Effector memory CD4-positive, alpha-beta T cell (primary cell): Measurements from ENCODE around the gene SBF2.

Source experiments
- DNase-seq, 3 donors: peaks; one replicate each; pipeline ENCODE4 v3.0.0-alpha.2; 2020
- H3K27ac ChIP-seq: 2 replicates; pipeline ENCODE4 v1.7.0; 2013; ENCODE audit warnings: mild to moderate bottlenecking, low read length, moderate library complexity; ENCODE audit not compliant: insufficient read depth, poor library complexity, severe bottlenecking
- H3K27me3 ChIP-seq: replicated peaks from 2 replicates; pipeline ENCODE4 v1.7.0; 2013; ENCODE audit warnings: mild to moderate bottlenecking, low read length; ENCODE audit not compliant: insufficient read depth, control insufficient read depth, poor library complexity, severe bottlenecking
- H3K36me3 ChIP-seq: 2 replicates; pipeline ENCODE4 v1.7.0; 2013; ENCODE audit warnings: mild to moderate bottlenecking, low read length, moderate library complexity; ENCODE audit not compliant: control insufficient read depth, insufficient read depth
- H3K4me1 ChIP-seq: 2 replicates; pipeline ENCODE4 v1.7.0; 2013; ENCODE audit warnings: low read length, mild to moderate bottlenecking; ENCODE audit not compliant: control insufficient read depth, insufficient read depth, poor library complexity, severe bottlenecking
- H3K4me3 ChIP-seq: 2 replicates; pipeline ENCODE4 v1.7.0; 2013; ENCODE audit warnings: low read length, low read depth, mild to moderate bottlenecking; ENCODE audit not compliant: insufficient read depth, poor library complexity, severe bottlenecking
- H3K9me3 ChIP-seq: 2 replicates; pipeline ENCODE4 v1.7.0; 2013; ENCODE audit warnings: mild to moderate bottlenecking, low read length, moderate library complexity; ENCODE audit not compliant: control insufficient read depth

SBF2 gene

DNA sequence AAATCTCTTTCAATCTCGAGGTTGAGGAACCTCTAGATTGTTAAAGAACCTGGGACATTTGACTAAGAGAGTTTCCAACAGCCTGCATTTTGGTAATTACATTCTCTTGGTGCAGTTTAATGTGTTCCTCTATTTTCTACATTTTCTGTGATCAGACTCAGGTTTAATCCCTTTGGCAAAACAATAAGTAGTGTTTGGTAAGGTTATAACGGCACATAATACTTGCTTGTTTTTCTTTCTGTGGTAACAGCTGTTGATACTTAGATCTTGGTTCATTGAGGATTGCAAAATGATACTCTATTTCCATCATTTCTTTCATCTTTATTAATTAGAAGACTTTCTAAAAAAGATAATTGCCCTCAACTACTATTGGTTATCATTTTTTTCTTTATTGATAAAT is 271.3 kb downstream of the SBF2 start:
- no peaks in the 10 kb centered on the region for H3K9me3 ChIP-seq
- H3K27me3 ChIP-seq: no peaks in the 10 kb centered on the region

GRCh38 chr11:10021563-10021962 is 272.5 kb downstream of the SBF2 start:
- no peak for DNase-seq

More for the DNA sequence above, 271.3 kb downstream of the SBF2 start:
- H3K27ac ChIP-seq: no peak overlapping the region
- no peaks in the 10 kb centered on the region for H3K36me3 ChIP-seq
- no peak for DNase-seq
- H3K4me1 ChIP-seq: no peaks in the 10 kb centered on the region
- no peak overlapping the region for H3K4me3 ChIP-seq

DNA sequence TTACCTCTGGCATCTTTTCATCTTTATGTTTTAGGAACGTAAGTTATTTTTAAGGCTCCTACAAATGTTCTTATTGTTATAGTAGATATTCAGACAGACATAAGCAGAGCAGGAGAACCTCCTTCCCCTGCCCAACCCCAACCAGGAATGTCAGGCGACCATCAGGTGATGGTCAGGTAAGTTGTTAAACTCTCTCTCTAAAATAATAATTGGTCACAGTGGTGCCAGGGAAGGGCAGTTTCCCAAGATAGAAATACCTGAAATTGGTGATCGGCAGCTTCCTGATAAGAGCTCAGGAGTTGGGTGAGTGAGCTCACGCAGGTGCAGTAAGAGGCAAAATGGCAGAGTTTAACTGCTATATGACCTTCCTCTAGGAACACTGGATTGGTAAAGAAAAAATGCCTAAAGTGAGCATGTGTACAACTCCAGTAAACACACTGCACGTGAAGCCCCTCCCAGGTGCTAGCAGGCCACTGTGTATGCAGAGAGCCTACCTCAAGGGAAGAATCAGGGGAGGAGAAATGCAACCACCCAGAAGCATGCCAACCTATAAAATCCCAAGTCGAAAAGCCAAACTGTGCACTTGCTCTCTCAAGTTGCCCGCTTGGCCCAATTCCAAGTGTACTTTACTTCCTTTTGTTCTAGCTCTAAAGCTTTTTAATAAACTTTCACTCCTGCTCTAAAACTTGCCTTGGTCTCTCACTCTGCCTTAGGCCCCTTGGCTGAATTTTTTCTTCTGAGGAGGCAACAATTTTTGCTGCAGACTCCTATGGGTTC is 273.9 kb downstream of the SBF2 start:
- no peak overlapping the region for H3K4me3 ChIP-seq
- no peak overlapping the region for H3K27ac ChIP-seq
- no peak for DNase-seq
- no peaks in the 10 kb centered on the region for H3K36me3 ChIP-seq
- no peaks in the 10 kb centered on the region for H3K27me3 ChIP-seq
- no peaks in the 10 kb centered on the region for H3K4me1 ChIP-seq
- no peaks in the 10 kb centered on the region for H3K9me3 ChIP-seq

More at GRCh38 chr11:10021563-10021962, 272.5 kb downstream of the SBF2 start:
- H3K9me3 ChIP-seq: no peaks in the 10 kb centered on the region
- no peaks in the 10 kb centered on the region for H3K4me1 ChIP-seq
- H3K27me3 ChIP-seq: no peaks in the 10 kb centered on the region
- H3K36me3 ChIP-seq: no peaks in the 10 kb centered on the region
- no peak overlapping the region for H3K4me3 ChIP-seq
- H3K27ac ChIP-seq: no peak overlapping the region

DNA sequence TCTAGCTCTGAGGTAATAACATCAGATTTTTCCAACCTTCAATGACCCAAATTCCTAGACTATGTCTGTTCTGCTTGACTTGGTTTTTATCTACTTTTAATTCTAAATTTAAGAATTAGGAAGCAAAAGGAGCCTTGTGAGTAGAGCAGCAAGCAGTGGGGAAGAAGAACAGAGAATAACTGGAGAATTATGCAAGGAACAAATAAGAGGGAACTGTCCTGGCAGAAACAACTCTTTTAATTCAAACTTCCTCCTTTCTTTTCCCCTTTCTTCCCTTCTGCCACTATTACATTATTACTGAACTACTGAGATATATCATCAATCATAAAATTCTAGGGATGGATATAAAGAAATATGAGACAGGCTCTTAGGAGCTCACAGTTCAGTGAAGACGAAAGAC is 276.1 kb downstream of the SBF2 start:
- Histone ChIP-seq H3K4me1 (no peaks in the 10 kb centered on the region), H3K9me3 (peaks cover 3% of the 10 kb centered on the region), H3K27me3 (no peaks in the 10 kb centered on the region), H3K4me3 (no peak overlapping the region), H3K27ac (no peak overlapping the region), H3K36me3 (no peaks in the 10 kb centered on the region)
- no peak for DNase-seq

DNA sequence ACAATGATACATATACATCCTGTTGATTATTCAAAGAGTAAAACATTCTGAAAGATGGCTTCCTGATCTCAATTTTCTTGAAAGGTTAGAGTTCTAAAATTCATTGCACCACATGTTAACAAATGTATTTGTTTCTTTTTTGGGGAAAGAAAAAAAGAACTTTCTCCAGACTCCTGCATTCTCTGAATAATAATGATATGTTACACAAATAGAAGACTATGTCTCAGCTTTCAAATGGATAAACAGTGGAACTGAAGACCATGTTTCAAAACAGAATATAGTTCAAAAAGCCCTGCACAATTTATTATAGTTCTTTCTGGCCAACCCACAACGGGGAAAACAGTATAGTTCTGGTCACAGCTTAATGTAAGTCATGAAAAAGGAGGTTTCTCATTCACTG is 277.0 kb downstream of the SBF2 start:
- Histone ChIP-seq H3K4me3 (no peak overlapping the region), H3K9me3 (peaks cover 8% of the 10 kb centered on the region), H3K4me1 (no peaks in the 10 kb centered on the region), H3K36me3 (no peaks in the 10 kb centered on the region), H3K27ac (no peak overlapping the region), H3K27me3 (no peaks in the 10 kb centered on the region)
- DNase-seq: no peak

GRCh38 chr11:10012068-10012467 is 282.0 kb downstream of the SBF2 start:
- DNase-seq: no peak

DNA sequence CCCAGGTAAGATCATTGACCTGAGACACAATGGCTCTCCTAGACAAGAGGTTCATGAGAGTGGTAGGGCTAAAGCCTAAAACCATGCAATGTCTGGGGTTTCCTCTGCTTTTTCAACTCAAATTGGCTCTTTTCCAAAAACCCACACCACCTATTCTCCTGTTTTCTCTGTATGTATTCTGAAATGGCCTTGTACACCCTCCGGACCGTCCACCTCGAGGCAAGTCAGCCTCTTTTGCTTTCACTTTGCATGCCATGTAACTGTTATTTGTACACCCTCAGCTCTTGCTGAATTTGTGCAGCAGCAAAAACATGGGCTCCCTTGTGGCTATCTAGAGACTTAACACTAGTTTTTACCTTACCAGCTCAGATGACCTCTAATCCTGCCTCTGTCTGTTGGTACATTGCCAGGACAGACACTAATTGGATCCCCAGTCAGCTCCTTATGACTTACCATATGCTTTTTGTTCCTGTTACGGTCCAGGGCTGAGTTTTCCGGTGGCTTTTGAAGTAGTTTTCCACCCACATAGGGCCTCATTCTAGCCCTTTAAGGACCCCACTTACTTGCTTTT is 288.0 kb downstream of the SBF2 start:
- H3K27ac ChIP-seq: no peak overlapping the region
- H3K9me3 ChIP-seq: no peaks in the 10 kb centered on the region
- no peak overlapping the region for H3K4me3 ChIP-seq
- no peaks in the 10 kb centered on the region for H3K36me3 ChIP-seq
- DNase-seq: no peak
- H3K4me1 ChIP-seq: no peaks in the 10 kb centered on the region
- H3K27me3 ChIP-seq: no peaks in the 10 kb centered on the region

More at GRCh38 chr11:10012068-10012467, 282.0 kb downstream of the SBF2 start:
- no peak overlapping the region for H3K4me3 ChIP-seq
- no peak overlapping the region for H3K27ac ChIP-seq
- no peaks in the 10 kb centered on the region for H3K4me1 ChIP-seq
- H3K9me3 ChIP-seq: peaks cover 8% of the 10 kb centered on the region
- no peaks in the 10 kb centered on the region for H3K27me3 ChIP-seq
- no peaks in the 10 kb centered on the region for H3K36me3 ChIP-seq

DNA sequence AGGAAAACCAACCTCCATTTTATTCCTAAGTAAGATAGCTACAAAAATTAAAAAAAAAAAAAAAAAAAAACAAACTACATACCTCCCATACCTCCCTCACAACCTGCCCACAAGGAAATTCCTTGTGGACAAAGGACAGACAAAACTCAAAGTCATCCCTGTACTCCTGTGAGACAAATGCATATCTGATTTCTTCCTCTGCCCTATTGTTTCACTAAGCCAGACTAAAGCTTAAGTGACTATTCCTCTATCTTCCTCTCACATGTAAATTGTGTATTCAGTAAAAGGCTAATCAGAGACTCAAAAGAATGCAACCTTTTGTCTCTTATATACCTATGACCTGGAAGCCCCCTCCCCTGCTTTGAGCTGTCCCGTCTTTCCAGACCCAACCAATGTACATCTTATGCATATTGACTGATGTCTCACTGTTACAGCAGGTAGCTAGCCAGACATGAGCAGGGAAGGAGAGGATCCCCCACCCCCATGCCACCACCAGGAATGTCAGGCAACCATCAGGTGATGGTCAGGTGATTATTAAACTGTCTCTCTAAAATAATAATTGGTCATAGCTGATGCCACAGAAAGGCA is 289.4 kb downstream of the SBF2 start:
- no peaks in the 10 kb centered on the region for H3K27me3 ChIP-seq
- no peaks in the 10 kb centered on the region for H3K4me1 ChIP-seq
- no peaks in the 10 kb centered on the region for H3K36me3 ChIP-seq
- no peak overlapping the region for H3K4me3 ChIP-seq
- H3K9me3 ChIP-seq: no peaks in the 10 kb centered on the region
- no peak overlapping the region for H3K27ac ChIP-seq
- no peak for DNase-seq

DNA sequence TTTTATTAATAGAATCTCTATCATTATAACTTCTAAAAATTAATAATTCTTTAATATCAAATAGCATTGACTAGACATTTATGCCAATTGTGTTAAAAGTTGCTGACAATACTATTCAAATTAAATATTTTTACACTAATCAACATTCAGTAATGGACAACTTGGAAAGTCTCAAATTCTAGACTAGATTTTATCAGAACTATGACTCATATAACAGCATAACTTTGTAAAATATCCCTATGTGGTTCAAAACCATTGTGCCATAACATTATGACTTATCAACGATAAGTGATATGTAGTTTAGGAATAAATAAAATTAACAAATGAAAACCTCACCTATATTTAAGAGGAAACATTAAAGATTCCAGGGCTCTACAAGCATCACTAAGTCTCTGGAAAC is 291.8 kb downstream of the SBF2 start:
- no peak for DNase-seq
- Histone ChIP-seq H3K4me1 (no peaks in the 10 kb centered on the region), H3K4me3 (no peak overlapping the region), H3K27me3 (no peaks in the 10 kb centered on the region), H3K36me3 (no peaks in the 10 kb centered on the region), H3K27ac (no peak overlapping the region), H3K9me3 (no peaks in the 10 kb centered on the region)

GRCh38 chr11:9992306-9992705 is 301.7 kb downstream of the SBF2 start:
- Histone ChIP-seq H3K9me3 (no peaks in the 10 kb centered on the region), H3K27ac (no peak overlapping the region), H3K4me3 (no peak overlapping the region), H3K27me3 (no peaks in the 10 kb centered on the region), H3K4me1 (no peaks in the 10 kb centered on the region), H3K36me3 (no peaks in the 10 kb centered on the region)
- no peak for DNase-seq
